Pancreas (tissue), 10 donors: ENCODE measurements around the gene LHPP. TPM values are rescaled to one million over a fixed set of nuclear protein-coding genes. Genes with fewer than 3 reads are reported as not detected.

ENCODE experiments used
- ATAC-seq, 4 donors: fragments of 200-7000 bp; cut with Tn5 transposase; one replicate each; pipeline versions ENCODE4 v1.8.0 to v1.9.1; 2020; ENCODE audit warnings: mild to moderate bottlenecking in 4 of 4, moderate library complexity in 4 of 4
- DNase-seq, 6 donors: peaks; one replicate each; pipeline ENCODE4 v3.0.0-alpha.2; 2020
- FAIRE-seq: peaks from 2 replicates; lab custom pipeline; 2012; peaks lifted over from hg19 to GRCh38; lab: Jason Lieb, UNC
- H3K27ac ChIP-seq, 4 donors: fragments of 200-600 bp; sonication (generic); 1 replicate in 3 of 4; 2 replicates in 1 of 4; pipeline versions ENCODE4 v1.5.0 to v1.8.0; 2020
- H3K27me3 ChIP-seq, 4 donors: fragments of 200-600 bp; one replicate each; pipeline ENCODE4 v1.8.0; 2021
- H3K36me3 ChIP-seq, 3 donors: fragments of 200-600 bp; sonication (generic) in 1 of 3; one replicate each; pipeline versions ENCODE4 v1.5.0 to v1.8.0; 2020 to 2021
- H3K4me1 ChIP-seq, 3 donors: fragments of 200-600 bp; one replicate each; pipeline ENCODE4 v1.8.0; 2021
- H3K4me3 ChIP-seq, 4 donors: fragments of 200-600 bp; sonication (generic) in 2 of 4; one replicate each; pipeline versions ENCODE4 v1.5.0 to v1.8.0; 2020 to 2021
- H3K9me3 ChIP-seq, 4 donors: fragments of 200-600 bp; one replicate each; pipeline ENCODE4 v1.8.0; 2021
- CTCF ChIP-seq, 4 donors: fragments of 200-600 bp; sonication (generic) in 3 of 4; IDR thresholded peaks; one replicate each; pipeline versions ENCODE4 v1.5.0 to v1.8.0; 2021; ENCODE audit warnings: antibody characterized with exemption in 4 of 4
- WGBS, 2 donors: extraction: QIAGEN DNeasy Blood & Tissue Kit; methylation state at CpG; one replicate each; pipeline ENCODE4 v1.1.7; 2013; 5-methylcytosine and 5-hydroxymethylcytosine counted together
- intact Hi-C, 3 donors: fragments of 100-400 bp; cut with DNase I; formaldehyde crosslinking; loops; one replicate each; pipeline versions ENCODE4 v1.11.1 to v1.14.2; 2022
- polyA plus RNA-seq, 2 donors: library from polyadenylated mRNA; stranded (reverse); fragments of 200-250 nt; gene quantifications; one replicate each; pipeline ENCODE4 v1.2.3, GENCODE V29; 2013
- total RNA-seq, 6 donors: library from RNA; stranded (reverse); fragmentation: NEBNext Ultra II Directional in 4 of 6; extraction: Animal tissue kit (Norgen Biotek cat#: 25700) in 4 of 6; gene quantifications; one replicate each; pipeline versions ENCODE4 v1.2.1 to v1.2.4, GENCODE V29; 2021 to 2023
- donor health status: healthy with polysubstance abuse.
- donor health status: DM: no; HTN: no; CAD: no; lungs with moderate emphysema.
- donor health status: DM: no; HTN: no; CAD: no.
- donor health status: control.
- donor health status: control.
- donor health status: Bipolar disorder and iron deficiency.
- donor health status: DM: yes; HTN: yes; CAD: no.
- donor health status: DM: no; HTN: no; CAD: no.
- donor health status: DM: no; HTN: no; CAD: no.
- donor health status: DM: yes; HTN: yes; CAD: no.

The LHPP gene
- total and polyA plus RNA-seq, 8 donors = 5.3 to 10.8 (median 7.8) TPM

- no peak for ATAC-seq
- 81 to 84% methylated on average over 21 of the region's 21 CpGs for WGBS, 2 donors
- no peak for DNase-seq
- no peak for TF ChIP-seq CTCF (IDR thresholded peaks at IDR 0.05)
- intact Hi-C loops = no loop called here
- H3K27ac ChIP-seq = no peak overlapping the region
- peaks cover 0 to 3% (median 0%) of the 10 kb centered on the region in 3 donors for H3K4me1 ChIP-seq
- H3K36me3 ChIP-seq = no peaks in the 10 kb centered on the region
- FAIRE-seq = no peak
- H3K9me3 ChIP-seq = no peaks in the 10 kb centered on the region
- H3K4me3 ChIP-seq = no peak overlapping the region
- no peaks in the 10 kb centered on the region for H3K27me3 ChIP-seq
Observed at GRCh38 chr10:124568848-124569622, 107.4 kb downstream of the LHPP start.

GRCh38 chr10:124569623-124570470 is 108.2 kb downstream of the LHPP start:
- H3K36me3 ChIP-seq = no peaks in the 10 kb centered on the region
- H3K27me3 ChIP-seq = no peaks in the 10 kb centered on the region
- ATAC-seq = no peak
- intact Hi-C loops = no loop called here
- H3K4me3 ChIP-seq = no peak overlapping the region
- no peak for FAIRE-seq
- TF ChIP-seq CTCF (IDR thresholded peaks at IDR 0.05) = no peak
- H3K27ac ChIP-seq = no peak overlapping the region
- 74 to 75% methylated on average over 11 of the region's 11 CpGs for WGBS, 2 donors
- DNase-seq = no peak
- peaks cover 0 to 3% (median 0%) of the 10 kb centered on the region in 3 donors for H3K4me1 ChIP-seq
- no peaks in the 10 kb centered on the region for H3K9me3 ChIP-seq

- Histone ChIP-seq H3K4me1 (peaks cover 0 to 3% (median 0%) of the 10 kb centered on the region in 3 donors), H3K27me3 (no peaks in the 10 kb centered on the region), H3K9me3 (no peaks in the 10 kb centered on the region), H3K36me3 (no peaks in the 10 kb centered on the region), H3K27ac (no peak overlapping the region), H3K4me3 (no peak overlapping the region)
- intact Hi-C loops = no loop called here
- no peak for DNase-seq
- WGBS, 2 donors = 80 to 83% methylated on average over 9 of the region's 9 CpGs
- ATAC-seq = no peak
- TF ChIP-seq CTCF (IDR thresholded peaks at IDR 0.05) = no peak
- no peak for FAIRE-seq
Observed at GRCh38 chr10:124570646-124571045, 109.0 kb downstream of the LHPP start.

GRCh38 chr10:124572751-124573150 is 111.1 kb downstream of the LHPP start:
- ATAC-seq = no peak
- Histone ChIP-seq H3K27me3 (no peaks in the 10 kb centered on the region), H3K4me1 (no peaks in the 10 kb centered on the region), H3K4me3 (no peak overlapping the region), H3K27ac (no peak overlapping the region), H3K36me3 (no peaks in the 10 kb centered on the region), H3K9me3 (no peaks in the 10 kb centered on the region)
- no peak for FAIRE-seq
- 85 to 93% methylated on average over 11 of the region's 11 CpGs for WGBS, 2 donors
- intact Hi-C loops = no loop called here
- TF ChIP-seq CTCF (IDR thresholded peaks at IDR 0.05) = no peak
- DNase-seq = no peak
